Sigmoid colon (tissue), 4 donors: ENCODE measurements around the gene FGFBP3.

ENCODE experiments used
- EP300 ChIP-seq, 4 donors: sonication (generic); formaldehyde crosslinking; IDR thresholded peaks; one replicate each; pipeline ENCODE4 v1.6.1; 2017; ENCODE audit warnings: antibody characterized with exemption in 4 of 4
- POLR2A ChIP-seq, 2 donors: fragments of 450-650 bp; IDR thresholded peaks; one replicate each; pipeline ENCODE4 v1.6.1; 2016; ENCODE audit warnings: antibody characterized with exemption in 2 of 2, mild to moderate bottlenecking in 2 of 2, moderate library complexity in 2 of 2
- POLR2AphosphoS5 ChIP-seq, 4 donors: sonication (generic); formaldehyde crosslinking; IDR thresholded peaks; one replicate each; pipeline ENCODE4 v1.6.1; 2017; ENCODE audit warnings: antibody characterized with exemption in 4 of 4
- TF ChIP-seq, protein P1 (sequence below), 4 experiments: fragments of 450-650 bp in 3 of 4; fragments of 200-600 bp in 1 of 4; IDR thresholded peaks; one replicate each; pipeline ENCODE4 v1.5.1; 2016 to 2019; ENCODE audit warnings: antibody characterized with exemption in 4 of 4, mild to moderate bottlenecking in 3 of 4, moderate library complexity in 2 of 4

DNA sequence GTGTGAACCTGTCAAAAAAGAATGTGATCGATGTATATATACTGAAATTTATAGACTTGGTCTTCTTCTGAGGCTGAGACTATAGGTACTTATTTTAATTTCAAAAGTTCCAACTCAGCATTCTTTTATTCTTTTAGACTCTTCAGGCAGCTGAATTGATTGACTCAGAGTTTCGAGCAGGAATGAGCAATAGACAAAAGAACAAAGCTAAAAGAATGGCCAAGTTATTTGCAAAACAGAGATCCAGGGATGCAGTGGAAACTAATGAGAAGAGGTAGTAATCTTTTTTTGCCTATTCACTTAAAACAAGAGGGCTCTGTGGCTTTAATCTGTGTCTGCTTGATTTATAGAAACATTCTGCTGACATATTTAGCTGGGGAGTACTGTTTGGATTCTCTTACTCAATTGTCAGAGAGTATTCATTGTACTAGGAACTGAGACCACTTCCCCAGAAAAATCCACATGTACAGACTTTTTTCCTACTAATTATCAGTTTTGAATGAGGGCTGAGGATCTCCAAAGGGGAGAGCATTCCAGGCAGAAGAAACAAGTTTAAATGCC, 44.4 kb upstream of the FGFBP3 start:
- TF ChIP-seq POLR2AphosphoS5 (IDR thresholded peaks at IDR 0.05) (no peak), POLR2A (IDR thresholded peaks at IDR 0.05) (no peak), EP300 (IDR thresholded peaks at IDR 0.05) (no peak)
- TF ChIP-seq, protein P1, sequence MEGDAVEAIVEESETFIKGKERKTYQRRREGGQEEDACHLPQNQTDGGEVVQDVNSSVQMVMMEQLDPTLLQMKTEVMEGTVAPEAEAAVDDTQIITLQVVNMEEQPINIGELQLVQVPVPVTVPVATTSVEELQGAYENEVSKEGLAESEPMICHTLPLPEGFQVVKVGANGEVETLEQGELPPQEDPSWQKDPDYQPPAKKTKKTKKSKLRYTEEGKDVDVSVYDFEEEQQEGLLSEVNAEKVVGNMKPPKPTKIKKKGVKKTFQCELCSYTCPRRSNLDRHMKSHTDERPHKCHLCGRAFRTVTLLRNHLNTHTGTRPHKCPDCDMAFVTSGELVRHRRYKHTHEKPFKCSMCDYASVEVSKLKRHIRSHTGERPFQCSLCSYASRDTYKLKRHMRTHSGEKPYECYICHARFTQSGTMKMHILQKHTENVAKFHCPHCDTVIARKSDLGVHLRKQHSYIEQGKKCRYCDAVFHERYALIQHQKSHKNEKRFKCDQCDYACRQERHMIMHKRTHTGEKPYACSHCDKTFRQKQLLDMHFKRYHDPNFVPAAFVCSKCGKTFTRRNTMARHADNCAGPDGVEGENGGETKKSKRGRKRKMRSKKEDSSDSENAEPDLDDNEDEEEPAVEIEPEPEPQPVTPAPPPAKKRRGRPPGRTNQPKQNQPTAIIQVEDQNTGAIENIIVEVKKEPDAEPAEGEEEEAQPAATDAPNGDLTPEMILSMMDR (IDR thresholded peaks at IDR 0.05) = no peak
